Coronary artery (tissue), 2 donors: Measurements from ENCODE around the gene ANO5.

Experiments used
- DNase-seq: peaks from one replicate; pipeline ENCODE4 v3.0.0-alpha.2; 2017; ENCODE audit warnings: low spot score
- H3K27ac ChIP-seq, 2 donors: fragments of 200-600 bp; sonication (generic); one replicate each; pipeline ENCODE4 v1.5.1; 2016 to 2019
- H3K4me3 ChIP-seq: fragments of 200-600 bp; sonication (generic); 2 replicates; pipeline ENCODE4 v1.5.1; 2016; ENCODE audit warnings: mild to moderate bottlenecking, moderate library complexity
- TF ChIP-seq, protein P1 (sequence below): fragments of 200-600 bp; sonication (generic); IDR thresholded peaks from one replicate; pipeline ENCODE4 v1.5.1; 2019; ENCODE audit warnings: antibody characterized with exemption

The ANO5 gene

DNA sequence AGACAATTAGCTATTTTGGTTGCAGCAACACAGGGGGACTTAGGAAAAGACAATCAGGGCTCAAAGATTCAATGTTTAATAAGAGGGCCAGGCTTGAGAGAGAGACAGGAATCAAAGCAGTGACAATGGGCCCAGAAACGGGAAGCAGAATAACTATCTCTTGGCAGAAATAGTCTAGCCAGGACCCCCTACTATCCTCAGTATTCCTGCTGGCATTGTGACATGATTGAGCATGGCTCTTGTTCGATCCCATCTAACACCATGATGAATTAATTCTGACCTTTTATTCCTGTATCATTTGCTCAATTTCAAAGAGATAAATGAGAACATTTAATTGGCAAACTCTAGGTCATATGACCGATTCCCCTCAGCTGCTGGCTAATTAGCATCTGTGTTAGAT lies 12.8 kb upstream of the ANO5 start:
- Histone ChIP-seq H3K27ac (no peak overlapping the region), H3K4me3 (no peak overlapping the region)
- TF ChIP-seq, protein P1, sequence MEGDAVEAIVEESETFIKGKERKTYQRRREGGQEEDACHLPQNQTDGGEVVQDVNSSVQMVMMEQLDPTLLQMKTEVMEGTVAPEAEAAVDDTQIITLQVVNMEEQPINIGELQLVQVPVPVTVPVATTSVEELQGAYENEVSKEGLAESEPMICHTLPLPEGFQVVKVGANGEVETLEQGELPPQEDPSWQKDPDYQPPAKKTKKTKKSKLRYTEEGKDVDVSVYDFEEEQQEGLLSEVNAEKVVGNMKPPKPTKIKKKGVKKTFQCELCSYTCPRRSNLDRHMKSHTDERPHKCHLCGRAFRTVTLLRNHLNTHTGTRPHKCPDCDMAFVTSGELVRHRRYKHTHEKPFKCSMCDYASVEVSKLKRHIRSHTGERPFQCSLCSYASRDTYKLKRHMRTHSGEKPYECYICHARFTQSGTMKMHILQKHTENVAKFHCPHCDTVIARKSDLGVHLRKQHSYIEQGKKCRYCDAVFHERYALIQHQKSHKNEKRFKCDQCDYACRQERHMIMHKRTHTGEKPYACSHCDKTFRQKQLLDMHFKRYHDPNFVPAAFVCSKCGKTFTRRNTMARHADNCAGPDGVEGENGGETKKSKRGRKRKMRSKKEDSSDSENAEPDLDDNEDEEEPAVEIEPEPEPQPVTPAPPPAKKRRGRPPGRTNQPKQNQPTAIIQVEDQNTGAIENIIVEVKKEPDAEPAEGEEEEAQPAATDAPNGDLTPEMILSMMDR: no peak
- no peak for DNase-seq

DNA sequence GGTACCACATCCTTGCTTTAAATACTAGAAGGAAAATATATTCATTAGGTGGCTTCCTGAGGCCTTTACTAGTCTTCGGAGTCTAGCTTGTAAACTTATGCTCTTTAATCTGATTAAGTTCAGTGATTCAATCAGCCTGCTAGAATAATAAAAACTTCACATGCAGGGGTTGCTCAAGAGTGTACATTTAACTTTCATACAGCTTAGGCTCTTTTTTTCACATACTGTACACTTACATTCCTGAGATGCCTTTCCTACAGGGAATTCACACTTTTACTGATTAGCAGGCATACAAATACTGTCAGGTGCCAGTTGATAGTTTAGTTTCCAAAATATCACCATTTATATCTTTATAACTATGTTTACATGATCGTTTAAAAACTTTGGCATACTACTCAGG lies 3.2 kb upstream of the ANO5 start:
- no peak overlapping the region for H3K4me3 ChIP-seq
- DNase-seq: no peak
- TF ChIP-seq, protein P1: no peak
- H3K27ac ChIP-seq: no peak overlapping the region

GRCh38 chr11:22190827-22191463 lies 1.9 kb upstream of the ANO5 start:
- DNase-seq: no peak
- no peak overlapping the region for H3K4me3 ChIP-seq
- TF ChIP-seq, protein P1: no peak
- H3K27ac ChIP-seq: no peak overlapping the region

GRCh38 chr11:22192289-22192641 lies 620 bp upstream of the ANO5 start:
- DNase-seq: no peak
- TF ChIP-seq, protein P1: no peak
- H3K27ac ChIP-seq: no peak overlapping the region

GRCh38 chr11:22193348-22194051 lies 615 bp downstream of the ANO5 start:
- TF ChIP-seq, protein P1: no peak
- Histone ChIP-seq H3K27ac (peak overlapping the region in 1 of 2 donors; percentile 51), H3K4me3 (peak overlapping the region; percentile 74)
- peak; percentile 67 for DNase-seq

More at GRCh38 chr11:22192289-22192641, 620 bp upstream of the ANO5 start:
- peak overlapping the region; percentile 74 for H3K4me3 ChIP-seq

- H3K4me3 ChIP-seq: peak overlapping the region; percentile 74
- no peak for DNase-seq
- TF ChIP-seq, protein P1: no peak
- H3K27ac ChIP-seq: no peak overlapping the region
Measured at GRCh38 chr11:22194306-22194705, 1.4 kb downstream of the ANO5 start.

GRCh38 chr11:22194907-22195306 lies 2.0 kb downstream of the ANO5 start:
- H3K27ac ChIP-seq: no peak overlapping the region
- no peak for DNase-seq
- TF ChIP-seq, protein P1: no peak
- no peak overlapping the region for H3K4me3 ChIP-seq
